Calu3 (cell line): Measurements from ENCODE around the gene MAOB. TPM values are rescaled to one million over a fixed set of nuclear protein-coding genes. Genes with fewer than 3 reads are reported as not detected.

ENCODE experiments used
- BruUV-seq: library from RNA; stranded (reverse); fragments of 400-500 nt; replicated peaks from 2 replicates; lab custom pipeline; 2021; lab: Mats Ljungman, UMichigan
- CTCF ChIA-PET: fragments of 300-600 bp; sonication (Branson Sonifier 250); formaldehyde crosslinking; loops from one replicate; lab custom pipeline; 2022; ENCODE audit warnings: antibody characterized with exemption; lab: Charles Lee
- DNase-seq: peaks from one replicate; pipeline ENCODE4 v3.0.0; 2022
- H3K27ac Mint-ChIP-seq: one replicate; pipeline ENCODE4 v1.8.0; 2022; ENCODE audit warnings: mixed read lengths; ENCODE audit not compliant: unreplicated experiment
- H3K27me3 Mint-ChIP-seq: one replicate; pipeline ENCODE4 v1.8.0; 2022; ENCODE audit warnings: mixed read lengths; ENCODE audit not compliant: unreplicated experiment
- H3K36me3 Mint-ChIP-seq: one replicate; pipeline ENCODE4 v1.8.0; 2022; ENCODE audit warnings: mild to moderate bottlenecking, moderate library complexity, mixed read lengths; ENCODE audit not compliant: insufficient read depth, unreplicated experiment
- H3K4me1 Mint-ChIP-seq: one replicate; pipeline ENCODE4 v1.8.0; 2022; ENCODE audit warnings: mild to moderate bottlenecking, low read depth, mixed read lengths; ENCODE audit not compliant: unreplicated experiment
- H3K4me3 Mint-ChIP-seq: one replicate; pipeline ENCODE4 v1.8.0; 2022; ENCODE audit warnings: mild to moderate bottlenecking, low read depth, moderate library complexity, mixed read lengths; ENCODE audit not compliant: unreplicated experiment
- H3K9me3 Mint-ChIP-seq: one replicate; pipeline ENCODE4 v1.8.0; 2022; ENCODE audit warnings: low read depth, mixed read lengths; ENCODE audit not compliant: unreplicated experiment
- intact Hi-C: fragments of 100-400 bp; cut with micrococcal nuclease; formaldehyde crosslinking; loops from one replicate; pipeline ENCODE4 v1.10.0; 2022; ENCODE audit not compliant: unreplicated experiment
- total RNA-seq: library from RNA; stranded (reverse); gene quantifications from 2 replicates; pipeline ENCODE4 v1.2.3, GENCODE V29; 2022
- TF ChIP-seq, protein P1 (sequence below): fragments of 200-600 bp; IDR thresholded peaks from one replicate; pipeline ENCODE4 v1.8.0; 2022; ENCODE audit warnings: antibody characterized with exemption; ENCODE audit not compliant: unreplicated experiment

The MAOB gene
- total RNA-seq, 1 experiment from 2014 or later: 56.8 TPM

DNA sequence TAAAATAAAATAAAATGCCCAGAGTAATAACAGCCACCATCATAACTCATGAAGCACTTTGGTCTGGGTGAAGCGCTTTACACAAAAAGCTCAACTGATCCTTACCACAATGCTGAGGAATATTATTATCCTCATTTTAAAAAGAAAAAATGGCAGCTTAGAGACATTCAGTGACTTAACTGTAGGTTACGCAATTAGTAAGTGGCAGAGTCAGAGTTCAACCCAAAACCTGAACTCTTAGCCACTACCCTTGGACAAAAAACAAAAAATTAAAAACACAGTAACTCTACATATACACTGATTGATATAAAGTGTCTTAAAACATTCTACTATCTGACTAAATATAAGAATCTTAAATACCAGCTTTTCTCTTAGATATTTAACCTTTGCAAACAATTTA lies 34.9 kb downstream of the MAOB start:
- Mint-ChIP-seq H3K27ac (no peak overlapping the region), H3K4me3 (no peak overlapping the region), H3K36me3 (peaks cover 5% of the 10 kb centered on the region), H3K4me1 (peaks cover 12% of the 10 kb centered on the region), H3K9me3 (peaks cover 2% of the 10 kb centered on the region), H3K27me3 (no peaks in the 10 kb centered on the region)
- no TSS peak for BruUV-seq
- TF ChIP-seq, protein P1, sequence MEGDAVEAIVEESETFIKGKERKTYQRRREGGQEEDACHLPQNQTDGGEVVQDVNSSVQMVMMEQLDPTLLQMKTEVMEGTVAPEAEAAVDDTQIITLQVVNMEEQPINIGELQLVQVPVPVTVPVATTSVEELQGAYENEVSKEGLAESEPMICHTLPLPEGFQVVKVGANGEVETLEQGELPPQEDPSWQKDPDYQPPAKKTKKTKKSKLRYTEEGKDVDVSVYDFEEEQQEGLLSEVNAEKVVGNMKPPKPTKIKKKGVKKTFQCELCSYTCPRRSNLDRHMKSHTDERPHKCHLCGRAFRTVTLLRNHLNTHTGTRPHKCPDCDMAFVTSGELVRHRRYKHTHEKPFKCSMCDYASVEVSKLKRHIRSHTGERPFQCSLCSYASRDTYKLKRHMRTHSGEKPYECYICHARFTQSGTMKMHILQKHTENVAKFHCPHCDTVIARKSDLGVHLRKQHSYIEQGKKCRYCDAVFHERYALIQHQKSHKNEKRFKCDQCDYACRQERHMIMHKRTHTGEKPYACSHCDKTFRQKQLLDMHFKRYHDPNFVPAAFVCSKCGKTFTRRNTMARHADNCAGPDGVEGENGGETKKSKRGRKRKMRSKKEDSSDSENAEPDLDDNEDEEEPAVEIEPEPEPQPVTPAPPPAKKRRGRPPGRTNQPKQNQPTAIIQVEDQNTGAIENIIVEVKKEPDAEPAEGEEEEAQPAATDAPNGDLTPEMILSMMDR: no peak
- intact Hi-C loops: no loop called here
- CTCF ChIA-PET: no interaction called here
- DNase-seq: no peak

DNA sequence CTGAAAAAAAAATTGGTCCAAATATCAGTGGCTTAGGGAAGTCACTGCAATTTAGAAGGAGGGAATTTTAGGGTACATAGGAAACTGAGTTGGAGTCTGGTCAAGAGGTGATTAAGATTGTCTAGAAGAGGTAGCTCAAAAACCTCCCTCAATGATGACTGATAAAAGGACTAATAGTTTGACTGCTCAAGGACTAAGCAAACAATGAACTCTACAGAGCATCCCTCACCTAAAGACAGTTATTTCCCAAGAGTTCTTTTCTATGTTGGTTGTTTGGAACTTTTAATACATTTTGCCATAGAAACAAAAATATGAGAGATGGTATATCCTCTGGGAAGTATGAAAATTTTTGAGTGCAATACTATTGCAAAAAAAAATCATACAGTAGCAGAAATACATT lies 35.7 kb downstream of the MAOB start:
- DNase-seq: no peak
- Mint-ChIP-seq H3K27ac (no peak overlapping the region), H3K9me3 (peaks cover 2% of the 10 kb centered on the region), H3K36me3 (peaks cover 5% of the 10 kb centered on the region), H3K4me3 (no peak overlapping the region), H3K27me3 (no peaks in the 10 kb centered on the region), H3K4me1 (peaks cover 4% of the 10 kb centered on the region)
- no TSS peak for BruUV-seq
- TF ChIP-seq, protein P1: no peak
- CTCF ChIA-PET: no interaction called here
- intact Hi-C loops: no loop called here

DNA sequence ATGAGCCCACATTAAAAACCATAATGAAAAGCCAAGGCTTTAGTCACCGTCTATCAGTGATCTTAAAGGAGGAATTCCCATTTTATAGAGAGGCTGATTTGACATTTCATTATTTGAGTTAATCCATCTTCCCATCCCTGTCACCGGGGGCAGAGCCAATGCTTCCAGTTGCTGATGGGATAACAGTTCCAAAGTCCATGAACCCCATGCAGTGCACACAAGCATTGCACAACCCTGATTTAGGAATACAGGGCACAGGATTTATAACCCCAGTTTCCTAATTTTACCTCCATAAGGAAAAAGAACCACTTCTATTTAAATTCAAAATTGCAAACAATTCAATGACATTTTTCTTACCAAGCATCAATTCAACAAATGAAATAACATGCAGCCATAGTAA lies 36.5 kb downstream of the MAOB start:
- H3K4me3 Mint-ChIP-seq: no peak overlapping the region
- no peak overlapping the region for H3K27ac Mint-ChIP-seq
- H3K9me3 Mint-ChIP-seq: peaks cover 2% of the 10 kb centered on the region
- H3K27me3 Mint-ChIP-seq: no peaks in the 10 kb centered on the region
- TF ChIP-seq, protein P1: no peak
- BruUV-seq: no TSS peak
- CTCF ChIA-PET: no interaction called here
- no peak for DNase-seq
- peaks cover 5% of the 10 kb centered on the region for H3K36me3 Mint-ChIP-seq
- H3K4me1 Mint-ChIP-seq: no peaks in the 10 kb centered on the region
- intact Hi-C loops: no loop called here

- Mint-ChIP-seq H3K4me1 (no peaks in the 10 kb centered on the region), H3K9me3 (peaks cover 2% of the 10 kb centered on the region), H3K4me3 (no peak overlapping the region), H3K27ac (no peak overlapping the region), H3K27me3 (no peaks in the 10 kb centered on the region), H3K36me3 (peaks cover 8% of the 10 kb centered on the region)
- BruUV-seq: no TSS peak
- CTCF ChIA-PET: interaction anchor here (0.6 kb wide), 1 partner anchor 93 kb away, joined by 3 read pairs; no protein-coding TSS in a partner anchor
- DNase-seq: no peak
- intact Hi-C loops: no loop called here
- TF ChIP-seq, protein P1: no peak
These were observed 42.0 kb downstream of the MAOB start for GRCh38 chrX:43840265-43840664.
